ENCODE measurements around the gene CDH23.

DNA sequence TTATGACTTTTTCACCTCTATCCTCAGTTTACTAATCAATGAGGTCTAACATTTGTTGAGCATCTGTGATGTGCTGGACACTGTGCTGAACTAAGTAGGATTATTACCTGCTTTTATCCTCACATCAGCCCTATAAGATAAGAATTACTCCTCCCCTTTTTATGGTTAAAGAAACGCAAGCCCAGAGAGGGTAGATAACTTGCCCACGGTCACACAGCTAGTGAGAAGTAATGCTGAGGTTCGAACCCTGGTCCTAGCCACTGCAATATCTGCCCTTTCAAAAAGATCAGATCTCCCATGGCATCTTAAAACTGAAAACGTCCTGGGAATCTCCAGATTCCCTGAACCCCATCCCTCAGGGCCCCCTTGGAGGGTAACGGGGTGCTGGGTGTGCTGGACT, 204.6 kb downstream of the CDH23 start:
- TF ChIP-seq, protein P1, sequence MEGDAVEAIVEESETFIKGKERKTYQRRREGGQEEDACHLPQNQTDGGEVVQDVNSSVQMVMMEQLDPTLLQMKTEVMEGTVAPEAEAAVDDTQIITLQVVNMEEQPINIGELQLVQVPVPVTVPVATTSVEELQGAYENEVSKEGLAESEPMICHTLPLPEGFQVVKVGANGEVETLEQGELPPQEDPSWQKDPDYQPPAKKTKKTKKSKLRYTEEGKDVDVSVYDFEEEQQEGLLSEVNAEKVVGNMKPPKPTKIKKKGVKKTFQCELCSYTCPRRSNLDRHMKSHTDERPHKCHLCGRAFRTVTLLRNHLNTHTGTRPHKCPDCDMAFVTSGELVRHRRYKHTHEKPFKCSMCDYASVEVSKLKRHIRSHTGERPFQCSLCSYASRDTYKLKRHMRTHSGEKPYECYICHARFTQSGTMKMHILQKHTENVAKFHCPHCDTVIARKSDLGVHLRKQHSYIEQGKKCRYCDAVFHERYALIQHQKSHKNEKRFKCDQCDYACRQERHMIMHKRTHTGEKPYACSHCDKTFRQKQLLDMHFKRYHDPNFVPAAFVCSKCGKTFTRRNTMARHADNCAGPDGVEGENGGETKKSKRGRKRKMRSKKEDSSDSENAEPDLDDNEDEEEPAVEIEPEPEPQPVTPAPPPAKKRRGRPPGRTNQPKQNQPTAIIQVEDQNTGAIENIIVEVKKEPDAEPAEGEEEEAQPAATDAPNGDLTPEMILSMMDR (IDR thresholded peaks at IDR 0.05), result no peak
- TF ChIP-seq POLR2A (IDR thresholded peaks at IDR 0.05), result no peak

All from adrenal gland (tissue), 5 donors.